Activated CD8-positive, alpha-beta T cell treated with anti-CD3 and anti-CD28 coated beads, Interleukin-2, amount 10 ng/mL, durations not matched to agents 7 days and 5 days (primary cell): ENCODE data around the gene CNTN6. TPM values are rescaled to one million over a fixed set of nuclear protein-coding genes. Genes with fewer than 3 reads are reported as not detected.

Experiments
- ATAC-seq: fragments of 150-1000 bp; cut with Tn5 transposase; one replicate; pipeline ENCODE4 v1.10.0; 2021; ENCODE audit warnings: moderate library complexity
- CTCF ChIA-PET: fragments of 350-600 bp; sonication (Branson Sonifier 250); formaldehyde crosslinking; loops from one replicate; lab custom pipeline; 2021; ENCODE audit warnings: antibody characterized with exemption; lab: Charles Lee
- POLR2A ChIA-PET: fragments of 350-600 bp; sonication (Branson Sonifier 250); formaldehyde crosslinking; loops from one replicate; lab custom pipeline; 2021; ENCODE audit warnings: antibody characterized with exemption; lab: Charles Lee
- DNase-seq: peaks from one replicate; pipeline ENCODE4 v3.0.0-alpha.2; 2020
- H3K27ac Mint-ChIP-seq: one replicate; pipeline ENCODE4 v1.8.0; 2021; ENCODE audit warnings: mild to moderate bottlenecking, mixed read lengths
- H3K27me3 Mint-ChIP-seq: one replicate; pipeline ENCODE4 v1.8.0; 2021; ENCODE audit warnings: low read depth, mixed read lengths
- H3K36me3 Mint-ChIP-seq: one replicate; pipeline ENCODE4 v1.8.0; 2021; ENCODE audit warnings: low read depth, mixed read lengths
- H3K4me1 Mint-ChIP-seq: one replicate; pipeline ENCODE4 v1.8.0; 2021; ENCODE audit warnings: low read depth, mixed read lengths
- H3K4me3 Mint-ChIP-seq: one replicate; pipeline ENCODE4 v1.8.0; 2021; ENCODE audit warnings: mild to moderate bottlenecking, mixed read lengths
- H3K9me3 Mint-ChIP-seq: one replicate; pipeline ENCODE4 v1.8.0; 2022; ENCODE audit warnings: mixed read lengths; ENCODE audit not compliant: insufficient read depth
- total RNA-seq, 2 experiments: library from RNA; stranded (reverse); gene quantifications; one replicate each; pipeline ENCODE4 v1.2.3, GENCODE V29; 2021

CNTN6 gene
- total RNA-seq, 2 experiments from 2014 or later = not detected

- H3K9me3 Mint-ChIP-seq = no peaks in the 10 kb centered on the region
- no peak overlapping the region for H3K27ac Mint-ChIP-seq
- H3K36me3 Mint-ChIP-seq = no peaks in the 10 kb centered on the region
- no peaks in the 10 kb centered on the region for H3K4me1 Mint-ChIP-seq
- ChIA-PET CTCF (no interaction called here), POLR2A (no interaction called here)
- DNase-seq (no peak), ATAC-seq (no peak)
- no peaks in the 10 kb centered on the region for H3K27me3 Mint-ChIP-seq
- H3K4me3 Mint-ChIP-seq = no peak overlapping the region
Observed at GRCh38 chr3:1235526-1236120, 142.8 kb downstream of the CNTN6 start.

DNA sequence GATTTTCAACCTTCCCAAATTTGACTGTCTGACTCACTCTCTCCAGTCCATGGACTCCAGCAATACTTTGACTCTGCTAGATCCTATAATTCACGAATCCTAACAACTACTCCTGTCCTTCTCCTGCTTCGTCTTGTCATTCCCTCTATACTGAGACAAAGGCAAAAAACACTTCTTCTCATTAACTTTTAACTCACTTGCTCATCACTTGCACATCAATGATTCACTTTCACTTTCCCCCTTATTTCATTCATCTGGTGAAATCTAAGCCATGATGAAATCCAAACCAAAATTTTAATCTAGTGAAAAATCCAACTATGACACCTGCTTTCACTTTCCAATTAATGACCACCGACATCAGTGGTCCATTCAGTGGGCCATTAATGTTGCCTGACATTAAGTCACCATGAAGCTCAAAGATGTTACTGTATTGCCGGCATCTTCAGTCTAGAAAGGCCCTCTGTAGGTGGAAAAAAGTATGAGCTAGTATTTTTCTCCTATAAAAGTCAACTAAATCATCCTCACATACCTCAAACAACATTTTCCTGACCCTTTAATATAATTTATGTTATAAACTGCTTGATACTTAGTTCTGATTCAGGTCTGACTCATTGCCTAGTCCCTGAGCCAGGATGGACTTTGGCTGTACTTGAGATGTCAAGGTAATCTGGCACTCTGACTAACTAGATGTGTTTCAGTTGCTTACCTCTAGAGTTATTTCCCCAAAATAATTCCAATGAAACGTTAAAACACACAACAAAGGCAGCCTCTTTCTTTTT lies 158.6 kb downstream of the CNTN6 start:
- ChIA-PET CTCF (no interaction called here), POLR2A (no interaction called here)
- H3K4me3 Mint-ChIP-seq = no peak overlapping the region
- H3K27me3 Mint-ChIP-seq = no peaks in the 10 kb centered on the region
- H3K27ac Mint-ChIP-seq = no peak overlapping the region
- ATAC-seq = no peak
- no peaks in the 10 kb centered on the region for H3K4me1 Mint-ChIP-seq
- no peak for DNase-seq
- H3K36me3 Mint-ChIP-seq = no peaks in the 10 kb centered on the region
- peaks cover 6% of the 10 kb centered on the region for H3K9me3 Mint-ChIP-seq

DNA sequence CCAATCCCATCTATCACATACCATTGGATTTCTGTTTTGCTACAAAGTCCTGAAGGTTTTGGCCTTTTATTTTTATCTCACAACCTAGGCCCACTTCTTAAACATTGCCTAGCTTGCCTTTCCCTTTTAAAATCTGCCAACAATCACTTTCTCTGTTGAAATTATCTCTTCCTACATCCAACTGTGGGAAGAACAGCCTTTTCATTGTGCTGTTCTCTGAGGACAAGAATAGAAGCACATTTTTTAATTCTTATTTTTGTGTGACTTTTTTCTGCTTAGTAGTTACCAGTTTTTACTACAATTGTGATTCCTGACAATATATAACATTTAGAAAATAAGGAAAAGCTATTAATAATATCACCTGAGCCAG lies 159.2 kb downstream of the CNTN6 start:
- Mint-ChIP-seq H3K27ac (no peak overlapping the region), H3K4me3 (no peak overlapping the region), H3K27me3 (no peaks in the 10 kb centered on the region), H3K36me3 (no peaks in the 10 kb centered on the region), H3K9me3 (peaks cover 6% of the 10 kb centered on the region), H3K4me1 (no peaks in the 10 kb centered on the region)
- DNase-seq = no peak
- POLR2A ChIA-PET = no interaction called here
- ATAC-seq = no peak
- CTCF ChIA-PET = no interaction called here

GRCh38 chr3:1262246-1262645 lies 169.4 kb downstream of the CNTN6 start:
- Mint-ChIP-seq H3K27ac (no peak overlapping the region), H3K36me3 (no peaks in the 10 kb centered on the region), H3K9me3 (peaks cover 8% of the 10 kb centered on the region), H3K27me3 (no peaks in the 10 kb centered on the region), H3K4me3 (no peak overlapping the region), H3K4me1 (no peaks in the 10 kb centered on the region)
- ATAC-seq = no peak
- no peak for DNase-seq
- CTCF ChIA-PET = no interaction called here
- POLR2A ChIA-PET = no interaction called here

GRCh38 chr3:1263121-1263520 lies 170.3 kb downstream of the CNTN6 start:
- H3K9me3 Mint-ChIP-seq = peaks cover 8% of the 10 kb centered on the region
- no peak overlapping the region for H3K4me3 Mint-ChIP-seq
- ATAC-seq (no peak), DNase-seq (no peak)
- no peaks in the 10 kb centered on the region for H3K36me3 Mint-ChIP-seq
- H3K27ac Mint-ChIP-seq = no peak overlapping the region
- H3K27me3 Mint-ChIP-seq = no peaks in the 10 kb centered on the region
- H3K4me1 Mint-ChIP-seq = no peaks in the 10 kb centered on the region
- ChIA-PET POLR2A (no interaction called here), CTCF (no interaction called here)

DNA sequence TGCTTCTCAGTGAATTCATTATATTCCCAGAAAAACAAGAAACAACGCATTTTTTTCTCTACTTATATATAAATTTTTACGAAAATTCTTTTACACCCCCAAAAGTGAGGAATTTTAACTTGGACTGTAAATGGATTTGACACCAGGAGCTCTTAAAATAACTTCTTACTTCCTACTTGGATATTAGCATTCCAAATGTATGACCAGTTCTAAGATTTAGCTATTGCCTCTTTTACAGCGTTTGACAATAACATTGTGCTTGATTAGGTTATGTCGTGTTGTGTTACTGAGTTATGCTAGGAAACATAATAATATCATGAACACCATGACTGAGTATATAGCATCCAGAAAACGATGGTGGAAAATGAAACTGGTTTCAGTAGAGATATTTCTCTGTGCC lies 177.0 kb downstream of the CNTN6 start:
- Mint-ChIP-seq H3K36me3 (no peaks in the 10 kb centered on the region), H3K4me3 (no peak overlapping the region), H3K4me1 (no peaks in the 10 kb centered on the region), H3K9me3 (peaks cover 11% of the 10 kb centered on the region), H3K27me3 (no peaks in the 10 kb centered on the region), H3K27ac (no peak overlapping the region)
- POLR2A ChIA-PET = no interaction called here
- DNase-seq = no peak
- ATAC-seq = no peak
- CTCF ChIA-PET = no interaction called here

DNA sequence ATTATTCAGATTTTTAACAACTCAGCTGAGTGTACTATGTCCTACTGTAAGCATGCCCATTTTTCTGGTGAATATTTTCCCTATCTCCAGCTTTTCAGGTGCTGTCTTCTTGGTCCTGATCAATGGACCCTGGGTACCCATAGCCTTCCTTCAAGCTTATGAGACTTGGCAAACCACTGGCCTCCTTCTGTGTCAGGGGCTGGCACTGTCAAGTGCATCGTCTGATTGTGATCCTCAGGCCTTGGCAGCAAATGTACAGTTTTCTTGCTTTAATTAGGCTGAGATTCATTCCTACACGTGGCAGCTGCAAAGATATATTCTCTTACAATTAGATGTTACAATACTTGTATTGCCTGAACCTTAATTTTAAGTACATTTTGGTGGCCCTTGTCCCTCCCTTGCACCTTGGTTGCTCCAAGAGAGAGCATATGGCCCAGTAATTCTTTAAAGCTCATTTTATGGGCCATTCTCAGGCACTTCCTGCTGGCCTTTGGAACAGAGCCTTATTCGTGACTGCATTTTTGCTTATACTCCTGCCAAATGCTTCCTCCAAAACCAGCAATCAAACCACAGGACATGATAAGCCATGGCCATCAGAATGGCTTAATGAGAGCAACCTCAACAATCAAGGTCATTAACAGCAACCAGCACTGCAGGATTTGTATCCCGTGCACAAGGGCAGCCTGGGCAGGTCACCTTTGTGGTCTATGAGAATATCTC lies 179.9 kb downstream of the CNTN6 start:
- CTCF ChIA-PET = no interaction called here
- POLR2A ChIA-PET = no interaction called here
- DNase-seq = no peak
- Mint-ChIP-seq H3K27ac (no peak overlapping the region), H3K4me1 (no peaks in the 10 kb centered on the region), H3K4me3 (no peak overlapping the region), H3K27me3 (no peaks in the 10 kb centered on the region), H3K9me3 (peaks cover 7% of the 10 kb centered on the region), H3K36me3 (no peaks in the 10 kb centered on the region)
- ATAC-seq = no peak

DNA sequence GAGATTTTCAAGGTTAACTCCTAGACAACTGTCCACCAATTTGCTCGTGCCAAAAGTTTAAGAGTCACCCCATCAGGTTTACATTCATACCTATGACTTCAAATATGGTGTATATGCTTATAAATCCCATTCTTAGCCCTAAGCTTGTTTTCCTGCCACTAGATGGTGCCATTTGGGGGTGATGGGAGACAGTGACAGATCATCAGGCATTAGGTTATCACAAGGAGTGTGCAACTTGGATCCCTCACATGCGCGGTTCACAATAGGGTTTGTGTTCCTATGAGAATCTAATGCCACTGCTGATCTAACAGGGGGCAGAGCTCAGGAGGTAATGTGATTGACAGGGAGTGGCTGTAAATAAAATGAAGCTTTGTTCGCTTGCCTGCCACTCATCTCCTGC lies 182.7 kb downstream of the CNTN6 start:
- CTCF ChIA-PET = no interaction called here

DNA sequence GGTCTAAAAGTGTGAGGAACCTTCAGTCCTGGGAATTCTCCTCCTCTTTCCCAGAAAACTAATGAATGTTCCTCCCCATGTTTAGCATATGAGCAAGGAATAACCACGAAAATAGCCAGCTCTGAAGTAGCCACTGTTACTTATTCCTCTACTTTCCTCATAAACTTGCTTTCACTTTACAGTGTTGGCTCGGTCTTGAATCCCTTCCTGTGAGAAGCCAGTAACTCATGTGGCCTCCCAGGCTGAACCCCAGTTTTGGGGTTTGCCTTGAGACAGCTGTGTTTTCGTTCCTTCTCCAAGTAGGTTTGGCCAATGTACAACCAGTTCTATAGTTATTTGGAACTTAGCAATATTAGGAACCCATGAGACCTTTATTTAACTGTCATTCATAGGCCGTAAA lies 195.0 kb downstream of the CNTN6 start:
- Mint-ChIP-seq H3K27me3 (no peaks in the 10 kb centered on the region), H3K4me3 (no peak overlapping the region), H3K4me1 (no peaks in the 10 kb centered on the region), H3K27ac (no peak overlapping the region), H3K36me3 (no peaks in the 10 kb centered on the region), H3K9me3 (peaks cover 7% of the 10 kb centered on the region)
- CTCF ChIA-PET = no interaction called here
- POLR2A ChIA-PET = no interaction called here
- DNase-seq = no peak
- ATAC-seq = no peak

More for the DNA sequence above, 182.7 kb downstream of the CNTN6 start:
- H3K4me3 Mint-ChIP-seq = no peak overlapping the region
- H3K36me3 Mint-ChIP-seq = no peaks in the 10 kb centered on the region
- no peaks in the 10 kb centered on the region for H3K4me1 Mint-ChIP-seq
- H3K27me3 Mint-ChIP-seq = no peaks in the 10 kb centered on the region
- DNase-seq (no peak), ATAC-seq (no peak)
- no peaks in the 10 kb centered on the region for H3K9me3 Mint-ChIP-seq
- H3K27ac Mint-ChIP-seq = no peak overlapping the region
- POLR2A ChIA-PET = no interaction called here

- ChIA-PET POLR2A (no interaction called here), CTCF (no interaction called here)
- ATAC-seq = no peak
- no peaks in the 10 kb centered on the region for H3K4me1 Mint-ChIP-seq
- H3K27ac Mint-ChIP-seq = no peak overlapping the region
- peaks cover 7% of the 10 kb centered on the region for H3K9me3 Mint-ChIP-seq
- DNase-seq = no peak
- H3K27me3 Mint-ChIP-seq = no peaks in the 10 kb centered on the region
- no peaks in the 10 kb centered on the region for H3K36me3 Mint-ChIP-seq
- H3K4me3 Mint-ChIP-seq = no peak overlapping the region
Observed at GRCh38 chr3:1288805-1289494, 196.1 kb downstream of the CNTN6 start.

DNA sequence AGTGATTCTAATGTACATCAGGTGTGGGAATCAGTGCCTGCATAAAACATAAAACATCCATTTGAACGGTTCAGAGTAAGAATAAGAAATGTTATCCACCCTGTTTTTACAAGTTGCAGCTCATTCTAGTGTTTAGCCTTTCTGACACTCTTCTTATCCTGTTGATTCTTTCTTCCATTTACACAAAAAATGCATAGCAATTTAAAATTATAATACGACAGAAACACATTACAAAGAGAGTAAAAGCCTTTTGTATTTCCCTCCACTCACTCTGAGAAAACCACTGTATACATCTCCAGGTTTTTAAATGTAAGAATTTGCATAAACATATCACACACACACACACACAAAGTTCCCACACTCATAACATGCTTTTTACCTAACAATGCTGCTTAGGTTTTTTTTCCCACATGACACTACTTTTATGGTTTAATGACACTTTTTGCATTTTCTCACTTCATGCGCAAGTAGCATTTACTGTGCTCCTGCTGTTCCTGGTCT lies 199.8 kb downstream of the CNTN6 start:
- peaks cover 10% of the 10 kb centered on the region for H3K9me3 Mint-ChIP-seq
- ATAC-seq = no peak
- H3K4me3 Mint-ChIP-seq = no peak overlapping the region
- H3K4me1 Mint-ChIP-seq = no peaks in the 10 kb centered on the region
- H3K27ac Mint-ChIP-seq = no peak overlapping the region
- DNase-seq = no peak
- H3K27me3 Mint-ChIP-seq = no peaks in the 10 kb centered on the region
- POLR2A ChIA-PET = no interaction called here
- no peaks in the 10 kb centered on the region for H3K36me3 Mint-ChIP-seq
- CTCF ChIA-PET = no interaction called here

GRCh38 chr3:1294586-1294985 lies 201.8 kb downstream of the CNTN6 start:
- Mint-ChIP-seq H3K36me3 (no peaks in the 10 kb centered on the region), H3K4me3 (no peak overlapping the region), H3K27ac (no peak overlapping the region), H3K4me1 (no peaks in the 10 kb centered on the region), H3K9me3 (peaks cover 4% of the 10 kb centered on the region), H3K27me3 (no peaks in the 10 kb centered on the region)
- DNase-seq = no peak
- no peak for ATAC-seq
- CTCF ChIA-PET = no interaction called here
- POLR2A ChIA-PET = no interaction called here
